Activated naive CD4-positive, alpha-beta T cell treated with anti-CD3 and anti-CD28 coated beads for 36 hours (primary cell): Measurements from ENCODE around the gene STAT2. TPM values are rescaled to one million over a fixed set of nuclear protein-coding genes. Genes with fewer than 3 reads are reported as not detected.

Experiments used
- CTCF ChIA-PET: fragments of 350-600 bp; sonication (Branson Sonifier 250); formaldehyde crosslinking; loops from one replicate; lab custom pipeline; 2021; ENCODE audit warnings: antibody characterized with exemption; lab: Charles Lee
- DNase-seq: peaks from one replicate; pipeline ENCODE4 v3.0.0-alpha.2; 2020
- H3K27ac Mint-ChIP-seq: one replicate; pipeline ENCODE4 v1.8.0; 2021; ENCODE audit warnings: mild to moderate bottlenecking, mixed read lengths
- H3K27me3 Mint-ChIP-seq: one replicate; pipeline ENCODE4 v1.8.0; 2021; ENCODE audit warnings: low read depth, mixed read lengths
- H3K36me3 Mint-ChIP-seq: one replicate; pipeline ENCODE4 v1.8.0; 2021; ENCODE audit warnings: low read depth, mixed read lengths
- H3K4me1 Mint-ChIP-seq: one replicate; pipeline ENCODE4 v1.8.0; 2021; ENCODE audit warnings: low read depth, mixed read lengths
- H3K4me3 Mint-ChIP-seq: one replicate; pipeline ENCODE4 v1.8.0; 2021; ENCODE audit warnings: mild to moderate bottlenecking, moderate library complexity, mixed read lengths
- H3K9me3 Mint-ChIP-seq: one replicate; pipeline ENCODE4 v1.8.0; 2021; ENCODE audit warnings: mixed read lengths
- intact Hi-C: fragments of 100-400 bp; cut with micrococcal nuclease; formaldehyde crosslinking; loops from one replicate; pipeline ENCODE4 v1.15.1; 2023
- total RNA-seq, 2 experiments: library from RNA; stranded (reverse); gene quantifications; one replicate each; pipeline ENCODE4 v1.2.3, GENCODE V29; 2021

Gene STAT2
- total RNA-seq, 2 experiments from 2014 or later, result 109 to 119 TPM

GRCh38 chr12:56382611-56383010 lies 22.7 kb upstream of the STAT2 start:
- Mint-ChIP-seq H3K27me3 (no peaks in the 10 kb centered on the region), H3K27ac (no peak overlapping the region), H3K4me1 (no peaks in the 10 kb centered on the region), H3K36me3 (no peaks in the 10 kb centered on the region), H3K4me3 (no peak overlapping the region), H3K9me3 (no peaks in the 10 kb centered on the region)
- CTCF ChIA-PET, result interaction anchor here (1.0 kb wide), 1 partner anchor 104 kb away, joined by 3 read pairs; no protein-coding TSS in a partner anchor
- no peak for DNase-seq
- intact Hi-C loops, result no loop called here

DNA sequence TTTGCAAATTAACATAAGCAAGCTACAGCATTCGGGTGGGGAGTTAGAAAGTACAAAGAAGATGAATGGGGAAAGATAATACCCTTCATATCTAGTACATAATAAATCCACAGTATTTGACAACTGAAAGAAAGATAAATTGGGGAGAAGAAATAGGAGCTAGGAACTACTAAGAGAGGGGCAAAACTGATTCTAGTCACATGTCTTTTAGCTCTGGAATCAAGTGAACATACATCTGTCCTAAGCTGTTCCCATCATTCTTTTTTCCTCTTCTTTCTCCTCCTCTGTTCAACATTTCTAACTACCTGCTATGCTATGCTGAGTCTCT lies 18.0 kb upstream of the STAT2 start:
- CTCF ChIA-PET, result interaction anchor here (0.6 to 1.3 kb wide), 3 partner anchors 72 to 103 kb away, joined by 3 to 4 read pairs (median 3); no protein-coding TSS in a partner anchor
- H3K4me1 Mint-ChIP-seq, result no peaks in the 10 kb centered on the region
- no peaks in the 10 kb centered on the region for H3K27me3 Mint-ChIP-seq
- H3K36me3 Mint-ChIP-seq, result no peaks in the 10 kb centered on the region
- no peak overlapping the region for H3K27ac Mint-ChIP-seq
- no peak for DNase-seq
- no peak overlapping the region for H3K4me3 Mint-ChIP-seq
- intact Hi-C loops, result loop anchor here (1.0 kb wide), 1 partner anchor 86 kb away; no protein-coding TSS in a partner anchor
- peaks cover 1% of the 10 kb centered on the region for H3K9me3 Mint-ChIP-seq

DNA sequence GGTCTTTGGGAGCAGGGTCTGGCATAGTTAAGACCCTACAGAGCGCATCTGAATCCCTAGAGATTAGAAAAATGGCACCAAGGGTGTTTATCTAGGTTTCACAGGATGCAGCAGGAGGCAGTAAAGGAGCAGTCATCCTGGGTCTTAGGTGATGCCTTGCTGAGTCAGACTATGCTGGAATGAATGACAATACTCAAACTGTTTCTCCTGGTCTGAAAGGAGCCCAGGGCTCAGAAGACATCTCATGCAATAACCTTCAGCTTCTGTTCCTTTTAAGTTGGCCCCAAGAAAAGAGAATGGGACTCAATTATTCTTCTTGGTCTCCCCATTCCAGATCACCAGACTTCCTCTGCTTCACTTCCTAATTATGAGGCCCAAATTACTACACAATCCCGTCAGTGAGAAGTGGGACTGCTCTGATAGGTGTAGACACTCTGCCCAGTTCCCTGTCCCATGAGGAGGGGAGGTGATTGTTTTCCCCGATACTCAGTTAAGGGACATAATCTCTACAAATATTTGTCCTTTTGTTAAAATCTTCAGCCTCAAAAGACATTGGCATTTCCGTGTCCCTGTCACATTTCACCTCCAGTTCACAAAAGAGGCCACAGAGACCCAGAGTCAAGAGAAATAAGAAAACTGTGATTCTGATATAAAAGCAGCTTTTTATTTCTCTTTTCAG lies 17.5 kb upstream of the STAT2 start:
- Mint-ChIP-seq H3K4me1 (no peaks in the 10 kb centered on the region), H3K36me3 (no peaks in the 10 kb centered on the region), H3K27me3 (no peaks in the 10 kb centered on the region), H3K4me3 (no peak overlapping the region), H3K27ac (no peak overlapping the region), H3K9me3 (peaks cover 3% of the 10 kb centered on the region)
- CTCF ChIA-PET, result interaction anchor here (0.6 to 1.3 kb wide), 4 partner anchors 73 to 258 kb away, joined by 3 to 6 read pairs (median 4); no protein-coding TSS in a partner anchor
- peak; percentile 39 for DNase-seq
- intact Hi-C loops, result loop anchor here (1.0 kb wide), 1 partner anchor 87 kb away; no protein-coding TSS in a partner anchor

GRCh38 chr12:56375598-56376434 lies 15.9 kb upstream of the STAT2 start:
- DNase-seq, result no peak
- Mint-ChIP-seq H3K9me3 (peaks cover 3% of the 10 kb centered on the region), H3K4me1 (no peaks in the 10 kb centered on the region), H3K27ac (no peak overlapping the region), H3K4me3 (no peak overlapping the region), H3K36me3 (no peaks in the 10 kb centered on the region), H3K27me3 (no peaks in the 10 kb centered on the region)
- intact Hi-C loops, result no loop called here
- CTCF ChIA-PET, result interaction anchor here (1.2 kb wide), 1 partner anchor 16 kb away, joined by 3 read pairs; the partner anchor contains the start of gene STAT2

DNA sequence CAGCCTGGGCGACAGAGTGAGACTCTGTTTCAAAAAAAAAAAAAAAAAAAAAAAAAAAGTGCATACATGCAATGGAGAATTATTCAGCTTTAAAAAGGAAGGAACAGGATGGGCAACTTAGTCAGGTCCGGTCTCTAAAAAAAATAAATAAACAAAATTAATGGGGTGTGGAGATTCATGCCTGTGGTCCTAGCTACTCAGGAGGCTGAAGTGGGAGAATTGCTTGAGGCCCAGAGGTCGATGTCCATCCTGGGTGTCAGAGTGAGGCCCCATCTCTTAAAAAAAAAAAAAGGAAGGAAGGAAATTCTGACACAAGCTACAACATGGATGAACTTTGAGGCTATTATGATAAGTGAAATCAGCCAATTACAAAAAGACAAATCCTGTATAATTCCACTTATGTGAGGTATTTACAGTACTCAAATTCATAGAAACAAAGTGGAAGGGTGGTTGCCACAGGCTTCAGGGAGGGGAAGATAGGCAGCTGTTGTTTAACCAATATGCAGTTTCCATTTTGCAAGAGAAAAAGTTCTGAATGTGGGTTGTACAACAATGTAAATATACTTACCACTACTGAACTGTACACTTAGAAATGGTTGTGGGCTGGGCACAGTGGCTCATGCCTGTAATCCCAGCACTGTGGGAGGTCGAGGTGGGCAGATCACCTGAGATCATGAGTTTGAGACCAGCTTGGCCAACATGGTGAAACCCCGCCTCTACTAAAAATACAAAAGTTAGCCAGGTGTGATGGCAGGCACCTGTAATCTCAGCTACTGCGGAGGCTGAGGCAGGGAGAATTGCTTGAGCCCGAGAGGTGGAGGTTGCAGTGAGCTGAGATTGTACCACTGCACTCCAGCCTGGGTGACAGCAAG lies 15.1 kb upstream of the STAT2 start:
- Mint-ChIP-seq H3K9me3 (peaks cover 3% of the 10 kb centered on the region), H3K4me3 (no peak overlapping the region), H3K36me3 (no peaks in the 10 kb centered on the region), H3K27me3 (no peaks in the 10 kb centered on the region), H3K4me1 (no peaks in the 10 kb centered on the region), H3K27ac (no peak overlapping the region)
- intact Hi-C loops, result no loop called here
- no peak for DNase-seq
- CTCF ChIA-PET, result interaction anchor here (0.6 to 1.2 kb wide), 3 partner anchors 11 to 1658 kb away, joined by 3 read pairs; partner anchors contain the start of gene STAT2

GRCh38 chr12:56373515-56373914 lies 13.6 kb upstream of the STAT2 start:
- CTCF ChIA-PET, result interaction anchor here (0.6 to 1.0 kb wide), 2 partner anchors 63 to 292 kb away, joined by 3 to 4 read pairs; no protein-coding TSS in a partner anchor

GRCh38 chr12:56366948-56367347 lies 7.0 kb upstream of the STAT2 start:
- no peak overlapping the region for H3K4me3 Mint-ChIP-seq
- no peaks in the 10 kb centered on the region for H3K36me3 Mint-ChIP-seq
- CTCF ChIA-PET, result no interaction called here
- DNase-seq, result no peak
- intact Hi-C loops, result no loop called here
- H3K4me1 Mint-ChIP-seq, result no peaks in the 10 kb centered on the region
- no peaks in the 10 kb centered on the region for H3K9me3 Mint-ChIP-seq
- no peaks in the 10 kb centered on the region for H3K27me3 Mint-ChIP-seq
- no peak overlapping the region for H3K27ac Mint-ChIP-seq

More at GRCh38 chr12:56373515-56373914, 13.6 kb upstream of the STAT2 start:
- Mint-ChIP-seq H3K4me3 (no peak overlapping the region), H3K27ac (no peak overlapping the region), H3K36me3 (no peaks in the 10 kb centered on the region), H3K9me3 (peaks cover 3% of the 10 kb centered on the region), H3K27me3 (no peaks in the 10 kb centered on the region), H3K4me1 (no peaks in the 10 kb centered on the region)
- intact Hi-C loops, result no loop called here
- DNase-seq, result no peak

DNA sequence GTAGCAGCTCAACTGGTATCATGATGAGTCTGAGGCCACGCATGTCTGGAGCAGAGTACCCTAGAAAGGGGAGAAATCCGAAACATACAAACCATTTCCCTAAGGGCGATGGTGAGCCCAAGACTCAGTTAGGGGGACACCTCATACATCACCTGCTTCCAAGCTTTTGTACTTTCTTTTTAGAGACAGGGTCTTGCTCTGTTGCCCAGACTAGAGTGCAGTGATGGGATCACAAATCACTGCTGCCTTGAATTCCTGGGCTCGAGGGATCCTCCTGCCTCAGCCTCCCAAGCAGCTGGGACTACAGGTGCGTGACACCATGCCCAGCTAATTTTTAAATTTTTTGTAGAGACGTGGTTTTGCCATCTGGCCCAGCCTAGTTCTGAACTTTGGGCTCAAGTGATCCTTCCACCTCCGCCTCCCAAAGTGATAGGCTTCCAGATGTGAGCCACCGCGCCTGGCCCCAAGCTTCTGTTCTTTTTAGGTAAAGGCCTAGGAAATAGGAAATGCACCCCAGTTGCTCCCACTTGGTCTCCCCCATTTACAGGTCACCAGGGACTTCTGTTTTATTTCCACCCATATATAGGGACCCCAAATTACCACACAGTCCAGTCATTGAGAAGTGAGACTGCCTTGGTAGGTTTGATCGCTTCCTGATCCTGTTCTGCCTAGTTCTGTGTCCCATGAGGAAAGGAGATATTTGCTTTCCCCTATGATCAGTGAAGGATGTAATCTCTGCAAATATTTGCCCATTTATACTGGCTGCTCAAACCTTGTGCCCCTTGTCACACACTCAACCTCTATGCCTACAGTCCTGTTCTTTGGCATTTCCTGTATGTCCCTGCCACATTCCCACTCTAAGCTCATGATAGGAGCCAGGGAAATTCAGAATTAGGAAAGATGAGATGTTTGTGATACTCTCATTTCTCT lies 2.5 kb upstream of the STAT2 start, which contains the start of gene APOF:
Gene APOF (minus strand): TSS at position 728 of the 930 bp plus-strand sequence. CDS start 112 bp downstream, at position 616.
- H3K4me1 Mint-ChIP-seq, result peaks cover 20% of the 10 kb centered on the region
- peak within 1 kb of the TSS; percentile 93 for H3K4me3 Mint-ChIP-seq
- H3K9me3 Mint-ChIP-seq, result no peaks in the 10 kb centered on the region
- CTCF ChIA-PET, result interaction anchor here (0.6 to 1.1 kb wide), 2 partner anchors 62 to 969 kb away, joined by 3 read pairs; no protein-coding TSS in a partner anchor
- no peaks in the 10 kb centered on the region for H3K27me3 Mint-ChIP-seq
- H3K27ac Mint-ChIP-seq, result no peak within 1 kb of the TSS
- H3K36me3 Mint-ChIP-seq, result peaks cover 5% of the 10 kb centered on the region
- intact Hi-C loops, result no loop called here
- no peak for DNase-seq

- Mint-ChIP-seq H3K4me3 (peak overlapping the region; percentile 93), H3K27me3 (no peaks in the 10 kb centered on the region), H3K4me1 (peaks cover 20% of the 10 kb centered on the region), H3K27ac (peak overlapping the region; percentile 93), H3K9me3 (no peaks in the 10 kb centered on the region), H3K36me3 (peaks cover 6% of the 10 kb centered on the region)
- intact Hi-C loops, result no loop called here
- CTCF ChIA-PET, result interaction anchor here (1.1 kb wide), 1 partner anchor 24 kb away, joined by 3 read pairs; no protein-coding TSS in a partner anchor
- DNase-seq, result no peak
Measured at GRCh38 chr12:56361487-56362129, 1.7 kb upstream of the STAT2 start.

DNA sequence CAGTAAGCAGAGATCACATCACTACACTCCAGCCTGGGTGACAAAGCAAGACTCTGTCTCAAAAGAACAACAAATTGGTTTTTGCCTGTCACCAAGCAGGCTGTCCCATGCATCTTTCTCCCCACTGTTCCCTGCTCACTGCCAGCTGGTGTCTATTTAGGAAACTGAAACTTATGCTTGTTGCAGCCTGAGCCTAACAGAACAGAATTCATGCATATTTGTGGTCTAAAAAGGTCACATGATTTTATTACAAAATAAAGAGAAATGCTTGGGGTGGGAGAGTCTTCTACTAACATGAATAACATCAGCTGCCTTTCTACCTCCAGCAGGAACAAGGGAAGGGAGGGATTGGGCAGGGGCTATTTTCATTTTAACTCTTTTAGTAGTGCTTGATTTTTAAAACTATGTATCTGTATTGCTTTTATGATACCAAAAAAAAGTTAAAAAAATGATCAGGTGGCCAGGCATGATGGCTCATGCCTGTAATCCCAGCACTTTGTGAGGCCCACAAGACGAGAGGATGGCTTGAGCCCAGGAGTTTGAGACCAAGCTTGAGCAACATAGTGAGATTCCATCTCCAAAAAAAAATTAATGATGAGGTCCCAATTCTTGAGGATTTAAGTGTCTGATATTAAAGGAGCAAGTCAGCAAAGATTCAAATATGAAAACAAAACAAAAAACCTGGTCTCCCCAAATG lies 923 bp downstream of the STAT2 start:
- peaks cover 16% of the 10 kb centered on the region for H3K36me3 Mint-ChIP-seq
- DNase-seq, result peak; percentile 50
- intact Hi-C loops, result no loop called here
- no peaks in the 10 kb centered on the region for H3K27me3 Mint-ChIP-seq
- H3K4me1 Mint-ChIP-seq, result peaks cover 20% of the 10 kb centered on the region
- no peaks in the 10 kb centered on the region for H3K9me3 Mint-ChIP-seq
- H3K27ac Mint-ChIP-seq, result peak overlapping the region; percentile 93
- peak overlapping the region; percentile 93 for H3K4me3 Mint-ChIP-seq
- CTCF ChIA-PET, result interaction anchor here (0.6 to 4.1 kb wide), 13 partner anchors 13 to 269 kb away, joined by 3 to 20 read pairs (median 5); partner anchors contain the start of genes IL23A, PA2G4, PAN2 and ZC3H10
